Activated CD4-positive, CD25-positive, alpha-beta regulatory T cell treated with anti-CD3 and anti-CD28 coated beads, Interleukin-2, amount 50 U/mL, for 24 hours (primary cell): ENCODE data around the gene DHX58.

ENCODE experiments used
- ATAC-seq, 2 donors: fragments of 150-1000 bp; cut with Tn5 transposase; one replicate each; pipeline ENCODE4 v1.10.0; 2021; ENCODE audit warnings: mild to moderate bottlenecking in 1 of 2, moderate library complexity in 1 of 2

DHX58 gene

GRCh38 chr17:42052346-42052877, 60.1 kb downstream of the DHX58 start:
- no peak for ATAC-seq

GRCh38 chr17:42051645-42052044, 60.9 kb downstream of the DHX58 start:
- no peak for ATAC-seq
